ENCODE results near the gene PDIA2. TPM values are rescaled to one million over a fixed set of nuclear protein-coding genes. Genes with fewer than 3 reads are reported as not detected.
"Not testable (repeated sequence)": the region's sequence is repeated elsewhere in the genome, so short reads cannot be mapped to it uniquely, and the experiment has no call there.

Gene PDIA2
- total RNA-seq, 1 donor from 2014 or later: not detected

GRCh38 chr16:253833-254232 lies 29.1 kb upstream of the PDIA2 start:
- Histone ChIP-seq H3K27ac (no peak overlapping the region), H3K36me3 (peaks cover 44% of the 10 kb centered on the region), H3K4me1 (no peaks in the 10 kb centered on the region), H3K27me3 (ENCODE audit: low read depth) (no peaks in the 10 kb centered on the region), H3K4me3 (no peak overlapping the region), H3K9me3 (no peaks in the 10 kb centered on the region)
- ATAC-seq (no peak), DNase-seq (no peak)
- TF ChIP-seq CTCF (IDR thresholded peaks at IDR 0.05): no peak
- intact Hi-C loops (cut with DNase I): no loop called here

GRCh38 chr16:254461-254860 lies 28.5 kb upstream of the PDIA2 start:
- no peak for DNase-seq

GRCh38 chr16:255183-255582 lies 27.8 kb upstream of the PDIA2 start:
- intact Hi-C loops (cut with DNase I): no loop called here
- Histone ChIP-seq H3K27me3 (ENCODE audit: low read depth) (no peaks in the 10 kb centered on the region), H3K4me1 (no peaks in the 10 kb centered on the region), H3K27ac (no peak overlapping the region), H3K9me3 (no peaks in the 10 kb centered on the region), H3K36me3 (peaks cover 53% of the 10 kb centered on the region), H3K4me3 (no peak overlapping the region)
- ATAC-seq (no peak), DNase-seq (no peak)
- TF ChIP-seq CTCF (IDR thresholded peaks at IDR 0.05): no peak

More at GRCh38 chr16:254461-254860, 28.5 kb upstream of the PDIA2 start:
- intact Hi-C loops (cut with DNase I): no loop called here
- H3K27me3 ChIP-seq (ENCODE audit: low read depth): no peaks in the 10 kb centered on the region
- H3K27ac ChIP-seq: no peak overlapping the region
- no peaks in the 10 kb centered on the region for H3K9me3 ChIP-seq
- ATAC-seq: no peak
- no peaks in the 10 kb centered on the region for H3K4me1 ChIP-seq
- no peak for TF ChIP-seq CTCF (IDR thresholded peaks at IDR 0.05)
- H3K36me3 ChIP-seq: peaks cover 48% of the 10 kb centered on the region
- H3K4me3 ChIP-seq: no peak overlapping the region

- DNase-seq; H3K9me3 ChIP-seq; H3K4me1 ChIP-seq; H3K27me3 ChIP-seq (ENCODE audit: low read depth); ATAC-seq; intact Hi-C loops (cut with DNase I); H3K4me3 ChIP-seq; H3K27ac ChIP-seq: not testable (repeated sequence)
- H3K36me3 ChIP-seq: peaks cover 68% of the 10 kb centered on the region
Measured at GRCh38 chr16:258091-258490, 24.9 kb upstream of the PDIA2 start.

- no peaks in the 10 kb centered on the region for H3K27me3 ChIP-seq (ENCODE audit: low read depth)
- H3K4me1 ChIP-seq: no peaks in the 10 kb centered on the region
- H3K9me3 ChIP-seq: no peaks in the 10 kb centered on the region
- ATAC-seq (no peak), DNase-seq (no peak)
- H3K27ac ChIP-seq: no peak overlapping the region
- peaks cover 73% of the 10 kb centered on the region for H3K36me3 ChIP-seq
- no peak for TF ChIP-seq CTCF (IDR thresholded peaks at IDR 0.05)
- intact Hi-C loops (cut with DNase I): no loop called here
- H3K4me3 ChIP-seq: no peak overlapping the region
Measured at GRCh38 chr16:259226-259625, 23.7 kb upstream of the PDIA2 start.

GRCh38 chr16:259814-260253 lies 23.1 kb upstream of the PDIA2 start:
- TF ChIP-seq CTCF (IDR thresholded peaks at IDR 0.05): no peak
- ATAC-seq (no peak), DNase-seq (no peak)
- H3K9me3 ChIP-seq: no peaks in the 10 kb centered on the region
- H3K4me3 ChIP-seq: no peak overlapping the region
- H3K36me3 ChIP-seq: peaks cover 73% of the 10 kb centered on the region
- no peak overlapping the region for H3K27ac ChIP-seq
- no peaks in the 10 kb centered on the region for H3K4me1 ChIP-seq
- intact Hi-C loops (cut with DNase I): no loop called here
- H3K27me3 ChIP-seq (ENCODE audit: low read depth): no peaks in the 10 kb centered on the region

All from lower lobe of right lung (tissue), 2 donors.